Measurements from ENCODE around the gene MED16.
A peak's percentile ranks its signal among the peaks of the same experiment; 100 is the strongest.
"Not testable (repeated sequence)": the region's sequence is repeated elsewhere in the genome, so short reads cannot be mapped to it uniquely, and the experiment has no call there.

Gene MED16

GRCh38 chr19:885536-886224 is 7.3 kb downstream of the MED16 start:
- no peak for DNase-seq

- no peak for DNase-seq
Observed at GRCh38 chr19:884420-885211, 8.4 kb downstream of the MED16 start.

GRCh38 chr19:883661-884211 is 9.3 kb downstream of the MED16 start:
- no peak for DNase-seq

DNA sequence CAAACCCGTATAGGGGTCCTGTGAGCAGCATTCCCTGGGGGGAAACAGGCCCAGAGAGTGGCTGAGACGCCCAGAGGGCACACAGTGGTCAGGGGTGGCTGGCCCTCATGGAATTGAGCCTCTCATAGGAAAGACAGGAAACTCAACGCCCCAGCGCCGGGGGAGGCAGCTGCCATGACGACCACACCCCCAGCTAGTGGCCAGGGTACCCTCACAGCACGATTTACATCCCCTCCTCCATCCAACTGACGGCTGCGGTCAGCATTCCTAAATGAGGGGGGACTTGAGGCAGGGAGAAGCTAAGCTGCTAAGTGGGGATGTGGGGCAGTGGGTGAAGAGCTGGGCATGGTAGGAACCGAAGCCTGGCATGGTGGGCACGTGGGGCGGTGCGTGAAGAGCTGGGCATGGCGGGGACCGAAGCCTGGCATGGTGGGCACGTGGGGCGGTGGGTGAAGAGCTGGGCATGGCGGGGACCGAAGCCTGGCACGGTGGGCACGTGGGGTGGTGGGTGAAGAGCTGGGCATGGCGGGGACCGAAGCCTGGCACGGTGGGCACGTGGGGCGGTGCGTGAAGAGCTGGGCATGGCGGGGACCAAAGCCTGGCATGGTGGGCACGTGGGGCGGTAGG is 10.0 kb downstream of the MED16 start:
- no peak for DNase-seq

GRCh38 chr19:881385-882071 is 11.5 kb downstream of the MED16 start:
- no peak for DNase-seq

- DNase-seq: no peak
Observed at GRCh38 chr19:879711-880438, 13.1 kb downstream of the MED16 start.

DNA sequence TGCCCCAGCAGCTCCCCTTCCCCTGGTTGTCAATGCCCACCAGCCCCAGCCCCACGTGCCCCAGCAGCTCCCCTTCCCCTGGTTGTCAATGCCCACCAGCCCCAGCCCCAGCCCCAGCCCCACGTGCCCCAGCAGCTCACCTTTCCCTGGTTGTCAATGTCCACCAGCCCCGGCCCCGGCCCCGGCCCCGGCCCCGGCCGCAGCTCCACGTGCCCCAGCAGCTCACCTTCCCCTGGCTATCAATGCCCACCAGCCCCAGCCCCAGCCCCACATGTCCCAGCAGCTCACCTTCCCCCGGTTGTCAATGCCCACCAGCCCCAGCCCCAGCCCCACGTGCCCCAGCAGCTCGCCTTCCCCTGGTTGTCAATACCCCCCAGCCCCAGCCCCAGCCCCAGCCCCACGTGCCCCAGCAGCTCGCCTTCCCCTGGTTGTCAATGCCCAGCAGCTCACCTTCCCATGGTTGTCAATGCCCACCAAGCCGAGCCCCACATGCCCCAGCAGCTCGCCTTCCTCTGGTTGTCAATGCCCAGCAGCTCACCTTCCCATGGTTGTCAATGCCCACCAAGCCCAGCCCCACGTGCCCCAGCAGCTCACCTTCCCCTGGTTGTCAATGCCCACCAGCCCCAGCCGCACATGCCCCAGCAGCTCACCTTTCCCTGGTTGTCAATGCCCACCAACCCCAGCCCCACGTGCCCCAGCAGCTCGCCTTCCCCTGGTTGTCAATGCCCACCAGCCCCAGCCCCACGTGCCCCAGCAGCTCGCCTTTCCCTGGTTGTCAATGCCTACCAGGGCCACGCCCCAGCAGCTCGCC is 14.0 kb downstream of the MED16 start:
- not testable (repeated sequence) for DNase-seq

DNA sequence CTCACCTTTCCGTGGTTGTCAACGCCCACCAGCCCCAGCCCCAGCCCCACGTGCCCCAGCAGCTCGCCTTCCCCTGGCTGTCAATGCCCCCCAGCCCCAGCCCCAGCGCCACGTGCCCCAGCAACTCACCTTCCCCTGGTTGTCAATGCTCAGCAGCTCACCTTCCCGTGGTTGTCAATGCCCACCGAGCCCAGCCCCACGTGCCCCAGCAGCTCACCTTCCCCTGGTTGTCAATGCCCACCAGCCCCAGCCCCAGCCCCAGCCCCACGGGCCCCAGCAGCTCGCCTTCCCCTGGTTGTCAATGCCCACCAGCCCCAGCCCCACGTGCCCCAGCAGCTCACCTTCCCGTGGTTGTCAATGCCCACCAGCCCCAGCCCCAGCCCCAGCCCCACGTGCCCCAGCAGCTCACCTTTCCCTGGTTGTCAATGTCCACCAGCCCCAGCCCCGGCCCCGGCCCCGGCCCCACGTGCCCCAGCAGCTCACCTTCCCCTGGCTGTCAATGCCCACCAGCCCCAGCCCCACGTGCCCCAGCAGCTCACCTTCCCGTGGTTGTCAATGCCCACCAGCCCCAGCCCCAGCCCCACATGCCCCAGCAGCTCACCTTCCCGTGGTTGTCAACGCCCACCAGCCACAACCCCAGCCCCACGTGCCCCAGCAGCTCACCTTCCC is 14.9 kb downstream of the MED16 start:
- DNase-seq: not testable (repeated sequence)

DNA sequence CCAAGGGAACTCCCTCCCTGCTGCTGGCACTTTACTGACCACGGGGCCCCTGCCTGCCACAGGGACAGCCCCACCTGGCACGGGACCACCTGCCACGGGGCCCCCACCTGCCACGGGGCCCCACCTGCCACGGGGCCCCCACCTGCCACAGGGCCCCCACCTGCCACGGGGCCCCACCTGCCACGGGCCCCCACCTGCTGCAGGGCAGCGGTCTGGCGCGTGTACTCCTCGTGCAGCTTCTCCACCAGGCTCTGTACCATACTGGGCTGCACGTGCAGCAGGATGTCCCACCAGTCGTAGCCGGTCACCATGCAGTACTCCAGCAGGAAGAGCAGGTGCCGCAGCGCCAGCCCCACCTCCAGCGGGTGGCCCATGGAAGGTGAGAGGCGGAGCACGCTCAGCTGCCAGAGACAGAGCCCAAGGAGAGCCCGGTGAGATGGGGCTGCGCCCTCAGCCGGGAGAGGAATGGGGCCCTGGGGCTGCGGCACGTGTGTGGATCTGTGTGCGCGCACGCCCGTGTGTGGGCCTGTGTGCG is 16.1 kb downstream of the MED16 start:
- DNase-seq: no peak

- DNase-seq: no peak
Observed at GRCh38 chr19:876089-876488, 16.9 kb downstream of the MED16 start.

DNA sequence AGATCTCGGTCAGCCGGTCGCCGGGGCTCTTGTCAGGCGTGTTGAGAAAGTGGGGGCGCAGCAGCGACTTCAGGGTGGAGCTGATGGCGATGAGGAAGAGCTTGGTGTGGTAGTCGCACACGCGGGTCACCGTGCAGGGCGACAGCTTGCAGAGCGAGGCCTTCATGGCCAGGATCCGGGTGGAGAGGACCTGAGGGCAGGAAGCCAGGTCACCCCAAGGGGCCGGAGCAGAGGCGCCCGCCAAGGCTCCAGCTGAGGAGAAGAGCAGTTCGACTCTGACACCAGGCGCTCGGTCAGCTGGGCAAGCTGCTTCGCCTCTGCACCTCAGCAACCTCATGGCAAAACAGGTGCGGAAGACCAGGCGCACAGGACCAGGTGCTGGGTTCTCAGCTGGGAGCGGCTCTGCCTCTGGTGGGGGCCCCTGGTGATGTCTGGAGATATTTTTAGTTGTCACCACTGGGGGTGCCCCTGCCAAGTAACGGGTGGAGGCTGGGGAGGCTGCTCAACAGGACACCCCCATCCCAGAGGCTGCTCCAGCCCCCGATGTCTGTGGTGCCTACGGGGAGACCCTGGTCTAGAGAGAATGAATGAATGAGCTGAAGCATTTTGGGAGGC is 17.6 kb downstream of the MED16 start:
- DNase-seq: no peak

- no peak for DNase-seq
Observed at GRCh38 chr19:873561-874041, 19.4 kb downstream of the MED16 start.

- DNase-seq: no peak
Observed at GRCh38 chr19:873084-873483, 19.9 kb downstream of the MED16 start.

- DNase-seq: no peak
Observed at GRCh38 chr19:872266-872951, 20.6 kb downstream of the MED16 start.

- DNase-seq: no peak
Observed at GRCh38 chr19:871446-872265, 21.3 kb downstream of the MED16 start.

- DNase-seq: peak; percentile 63 to 85
Observed at GRCh38 chr19:870963-871401, 22.0 kb downstream of the MED16 start.

DNA sequence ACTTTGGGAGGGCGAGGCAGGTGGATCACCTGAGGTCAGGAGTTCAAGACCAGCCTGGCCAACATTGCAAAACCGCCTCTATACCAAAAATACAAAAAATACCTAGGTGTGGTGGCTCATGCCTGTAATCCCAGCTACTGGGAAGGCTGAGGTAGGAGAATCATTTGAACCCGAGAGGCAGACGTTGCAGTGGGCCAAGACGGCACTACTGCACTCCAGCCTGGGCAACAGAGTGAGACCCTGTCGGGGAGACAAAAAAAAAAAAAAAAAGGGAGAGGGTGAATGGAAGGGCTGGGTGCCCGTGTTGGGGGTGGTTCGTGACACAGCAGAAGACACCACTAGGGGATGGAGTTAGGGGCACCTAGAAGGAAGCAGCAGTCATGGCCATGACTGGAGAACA is 22.7 kb downstream of the MED16 start:
- DNase-seq: no peak
